GM19397 (cell line): ENCODE data around the gene STXBP1.
A peak's percentile ranks its signal among the peaks of the same experiment; 100 is the strongest.

ENCODE experiments used
- ATAC-seq: cut with Tn5 transposase; IDR thresholded peaks from one replicate; pipeline ENCODE4 v1.9.1; 2021; ENCODE audit warnings: mild to moderate bottlenecking, moderate library complexity; ENCODE audit not compliant: unreplicated experiment

STXBP1 gene

GRCh38 chr9:127731938-127732337 lies 119.9 kb downstream of the STXBP1 start:
- ATAC-seq, result no peak

GRCh38 chr9:127732444-127732843 lies 120.4 kb downstream of the STXBP1 start:
- ATAC-seq, result no peak

GRCh38 chr9:127733614-127734013 lies 121.5 kb downstream of the STXBP1 start:
- ATAC-seq, result no peak

- ATAC-seq, result no peak
Observed at GRCh38 chr9:127734247-127734746, 122.2 kb downstream of the STXBP1 start.

- ATAC-seq, result peak; percentile 82
Observed at GRCh38 chr9:127734747-127735529, 122.9 kb downstream of the STXBP1 start, which contains the start of gene TOR2A. Gene TOR2A (minus strand): TSS chr9:127735294. CDS start chr9:127735270, 24 bp downstream.

GRCh38 chr9:127735530-127736185 lies 123.6 kb downstream of the STXBP1 start:
- no peak for ATAC-seq

- ATAC-seq, result no peak
Observed at GRCh38 chr9:127738666-127739065, 126.6 kb downstream of the STXBP1 start.

GRCh38 chr9:127739614-127740330 lies 127.7 kb downstream of the STXBP1 start:
- ATAC-seq, result no peak

GRCh38 chr9:127741831-127742434 lies 129.9 kb downstream of the STXBP1 start:
- no peak for ATAC-seq
